Neural cell (in vitro differentiated cells): ENCODE results near the gene NUP210. TPM values are rescaled to one million over a fixed set of nuclear protein-coding genes. Genes with fewer than 3 reads are reported as not detected.

ENCODE experiments used
- H2AFZ ChIP-seq: fragments of 200-600, 300-800 bp; sonication (generic), shearing (Covaris generic); 2 replicates; pipeline ENCODE4 v1.6.0; 2014; ENCODE audit warnings: low read depth, mild to moderate bottlenecking, antibody characterized with exemption, low read length, moderate library complexity
- H3F3A ChIP-seq: fragments of 200-600 bp; shearing (Covaris generic); 2 replicates; pipeline ENCODE4 v1.6.1; 2016; ENCODE audit warnings: mild to moderate bottlenecking, moderate library complexity, mixed read lengths, antibody characterized with exemption, low read length; ENCODE audit not compliant: insufficient read depth, poor library complexity, severe bottlenecking
- H3K27ac ChIP-seq: fragments of 200-600, 300-800 bp; sonication (generic), shearing (Covaris generic); 2 replicates; pipeline ENCODE4 v1.5.1; 2014; ENCODE audit warnings: mild to moderate bottlenecking, low read length, moderate library complexity
- H3K27me3 ChIP-seq: fragments of 300-800, 200-600 bp; sonication (generic), shearing (Covaris generic); 2 replicates; pipeline ENCODE4 v1.6.0; 2014; ENCODE audit warnings: mild to moderate bottlenecking, low read depth, low read length, moderate library complexity; ENCODE audit not compliant: insufficient read depth
- H3K36me3 ChIP-seq: fragments of 300-800, 200-600 bp; sonication (generic), shearing (Covaris generic); 2 replicates; pipeline ENCODE4 v1.5.1; 2014; ENCODE audit warnings: mild to moderate bottlenecking, antibody characterized with exemption, low read length, moderate library complexity; ENCODE audit not compliant: insufficient read depth
- H3K4me2 ChIP-seq: fragments of 300-800, 200-600 bp; sonication (generic), shearing (Covaris generic); 2 replicates; pipeline ENCODE4 v1.6.0; 2014; ENCODE audit warnings: mild to moderate bottlenecking, low read length
- H3K4me3 ChIP-seq: fragments of 300-800, 200-600 bp; sonication (generic), shearing (Covaris generic); 2 replicates; pipeline ENCODE4 v1.5.1; 2014; ENCODE audit warnings: mild to moderate bottlenecking, low read length, moderate library complexity
- H3K79me2 ChIP-seq: fragments of 200-600 bp; shearing (Covaris generic); replicated peaks from 2 replicates; pipeline ENCODE4 v1.6.0; 2014; ENCODE audit warnings: mild to moderate bottlenecking, low read length, moderate library complexity; ENCODE audit not compliant: insufficient read depth
- H3K9ac ChIP-seq: fragments of 300-800, 200-600 bp; sonication (generic), shearing (Covaris generic); 2 replicates; pipeline ENCODE4 v1.6.1; 2016; ENCODE audit warnings: mild to moderate bottlenecking, low read length, mixed read lengths
- H3K9me2 ChIP-seq: fragments of 200-600 bp; shearing (Covaris generic); 2 replicates; pipeline ENCODE4 v1.6.1; 2016; ENCODE audit warnings: mild to moderate bottlenecking, low read length, mixed read lengths; ENCODE audit not compliant: insufficient read depth
- H3K9me3 ChIP-seq: fragments of 200-600, 300-800 bp; sonication (generic), shearing (Covaris generic); 2 replicates; pipeline ENCODE4 v1.6.1; 2016; ENCODE audit warnings: mild to moderate bottlenecking, mixed run types, low read length, moderate library complexity, mixed read lengths
- H4K20me1 ChIP-seq: fragments of 200-600 bp; shearing (Covaris generic); 2 replicates; pipeline ENCODE4 v1.6.1; 2016; ENCODE audit warnings: mild to moderate bottlenecking, mixed run types; ENCODE audit not compliant: insufficient read depth
- EP300 ChIP-seq: fragments of 450-650 bp; conservative IDR thresholded peaks from 2 replicates; pipeline ENCODE4 v1.6.1; 2014; ENCODE audit warnings: antibody characterized with exemption, mild to moderate bottlenecking, moderate library complexity; ENCODE audit not compliant: poor library complexity, severe bottlenecking
- EZH2 ChIP-seq: fragments of 200-600, 300-800 bp; shearing (Covaris generic), sonication (generic); IDR thresholded peaks from 2 replicates; pipeline ENCODE4 v1.6.1; 2014; ENCODE audit warnings: antibody characterized with exemption, low read length, borderline replicate concordance, mild to moderate bottlenecking; ENCODE audit not compliant: insufficient read depth, poor library complexity, severe bottlenecking
- MXI1 ChIP-seq: fragments of 450-650 bp; conservative IDR thresholded peaks from 2 replicates; pipeline ENCODE4 v1.6.1; 2014; ENCODE audit warnings: antibody characterized with exemption, mild to moderate bottlenecking; ENCODE audit not compliant: poor library complexity, severe bottlenecking
- POLR2AphosphoS5 ChIP-seq: IDR thresholded peaks from 2 replicates; pipeline ENCODE4 v1.6.1; 2012
- RAD21 ChIP-seq: fragments of 450-650 bp; conservative IDR thresholded peaks from 2 replicates; pipeline ENCODE4 v1.6.1; 2014; ENCODE audit warnings: antibody characterized with exemption, mild to moderate bottlenecking, moderate library complexity
- SMC3 ChIP-seq: fragments of 450-650 bp; conservative IDR thresholded peaks from 2 replicates; pipeline ENCODE4 v1.6.1; 2014; ENCODE audit warnings: antibody characterized with exemption, mild to moderate bottlenecking, moderate library complexity; ENCODE audit not compliant: poor library complexity
- TAF1 ChIP-seq: IDR thresholded peaks from 2 replicates; pipeline ENCODE4 v1.6.1; 2012; ENCODE audit warnings: low read depth
- polyA plus RNA-seq: library from polyadenylated mRNA; depleted of rRNA; stranded (reverse); fragments of >200 nt; gene quantifications from 2 replicates; pipeline ENCODE4 v1.2.3, GENCODE V29; 2014
- TF ChIP-seq, protein P1 (sequence below): IDR thresholded peaks from 2 replicates; pipeline ENCODE4 v1.6.1; 2012; ENCODE audit warnings: borderline replicate concordance
- TF ChIP-seq, protein P2 (sequence below): fragments of 450-650 bp; IDR thresholded peaks from 2 replicates; pipeline ENCODE4 v1.5.1; 2014; ENCODE audit warnings: antibody characterized with exemption, mild to moderate bottlenecking, moderate library complexity; ENCODE audit not compliant: poor library complexity, severe bottlenecking

Gene NUP210
- polyA plus RNA-seq, 1 donor from 2014 or later = 8.2 TPM

DNA sequence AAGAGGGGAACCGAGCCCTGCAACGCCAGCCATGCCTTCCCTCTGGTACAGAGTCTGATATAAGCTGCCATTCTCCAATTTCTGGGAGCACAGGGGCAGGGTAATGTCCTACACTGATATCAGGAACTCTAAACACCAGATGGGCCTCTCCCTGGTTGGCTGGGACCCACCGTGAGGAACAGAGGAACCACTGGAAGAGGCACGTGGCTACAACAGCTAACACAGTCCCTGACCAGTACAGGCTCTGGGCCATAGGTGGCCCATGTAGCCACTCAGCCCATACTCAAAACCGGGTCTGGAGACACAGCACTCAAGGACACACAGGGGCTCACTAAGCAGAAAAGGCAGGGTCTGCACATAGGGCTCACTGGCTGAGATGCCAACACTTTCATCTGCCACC, 13.9 kb downstream of the NUP210 start:
- no peak for TF ChIP-seq EP300
- TF ChIP-seq TAF1 = no peak
- TF ChIP-seq, protein P1, sequence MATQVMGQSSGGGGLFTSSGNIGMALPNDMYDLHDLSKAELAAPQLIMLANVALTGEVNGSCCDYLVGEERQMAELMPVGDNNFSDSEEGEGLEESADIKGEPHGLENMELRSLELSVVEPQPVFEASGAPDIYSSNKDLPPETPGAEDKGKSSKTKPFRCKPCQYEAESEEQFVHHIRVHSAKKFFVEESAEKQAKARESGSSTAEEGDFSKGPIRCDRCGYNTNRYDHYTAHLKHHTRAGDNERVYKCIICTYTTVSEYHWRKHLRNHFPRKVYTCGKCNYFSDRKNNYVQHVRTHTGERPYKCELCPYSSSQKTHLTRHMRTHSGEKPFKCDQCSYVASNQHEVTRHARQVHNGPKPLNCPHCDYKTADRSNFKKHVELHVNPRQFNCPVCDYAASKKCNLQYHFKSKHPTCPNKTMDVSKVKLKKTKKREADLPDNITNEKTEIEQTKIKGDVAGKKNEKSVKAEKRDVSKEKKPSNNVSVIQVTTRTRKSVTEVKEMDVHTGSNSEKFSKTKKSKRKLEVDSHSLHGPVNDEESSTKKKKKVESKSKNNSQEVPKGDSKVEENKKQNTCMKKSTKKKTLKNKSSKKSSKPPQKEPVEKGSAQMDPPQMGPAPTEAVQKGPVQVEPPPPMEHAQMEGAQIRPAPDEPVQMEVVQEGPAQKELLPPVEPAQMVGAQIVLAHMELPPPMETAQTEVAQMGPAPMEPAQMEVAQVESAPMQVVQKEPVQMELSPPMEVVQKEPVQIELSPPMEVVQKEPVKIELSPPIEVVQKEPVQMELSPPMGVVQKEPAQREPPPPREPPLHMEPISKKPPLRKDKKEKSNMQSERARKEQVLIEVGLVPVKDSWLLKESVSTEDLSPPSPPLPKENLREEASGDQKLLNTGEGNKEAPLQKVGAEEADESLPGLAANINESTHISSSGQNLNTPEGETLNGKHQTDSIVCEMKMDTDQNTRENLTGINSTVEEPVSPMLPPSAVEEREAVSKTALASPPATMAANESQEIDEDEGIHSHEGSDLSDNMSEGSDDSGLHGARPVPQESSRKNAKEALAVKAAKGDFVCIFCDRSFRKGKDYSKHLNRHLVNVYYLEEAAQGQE = no peak
- TF ChIP-seq RAD21 = no peak
- TF ChIP-seq POLR2AphosphoS5 = no peak
- no peak for TF ChIP-seq MXI1
- TF ChIP-seq EZH2 = no peak
- no peak for TF ChIP-seq SMC3
- TF ChIP-seq, protein P2, sequence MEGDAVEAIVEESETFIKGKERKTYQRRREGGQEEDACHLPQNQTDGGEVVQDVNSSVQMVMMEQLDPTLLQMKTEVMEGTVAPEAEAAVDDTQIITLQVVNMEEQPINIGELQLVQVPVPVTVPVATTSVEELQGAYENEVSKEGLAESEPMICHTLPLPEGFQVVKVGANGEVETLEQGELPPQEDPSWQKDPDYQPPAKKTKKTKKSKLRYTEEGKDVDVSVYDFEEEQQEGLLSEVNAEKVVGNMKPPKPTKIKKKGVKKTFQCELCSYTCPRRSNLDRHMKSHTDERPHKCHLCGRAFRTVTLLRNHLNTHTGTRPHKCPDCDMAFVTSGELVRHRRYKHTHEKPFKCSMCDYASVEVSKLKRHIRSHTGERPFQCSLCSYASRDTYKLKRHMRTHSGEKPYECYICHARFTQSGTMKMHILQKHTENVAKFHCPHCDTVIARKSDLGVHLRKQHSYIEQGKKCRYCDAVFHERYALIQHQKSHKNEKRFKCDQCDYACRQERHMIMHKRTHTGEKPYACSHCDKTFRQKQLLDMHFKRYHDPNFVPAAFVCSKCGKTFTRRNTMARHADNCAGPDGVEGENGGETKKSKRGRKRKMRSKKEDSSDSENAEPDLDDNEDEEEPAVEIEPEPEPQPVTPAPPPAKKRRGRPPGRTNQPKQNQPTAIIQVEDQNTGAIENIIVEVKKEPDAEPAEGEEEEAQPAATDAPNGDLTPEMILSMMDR = no peak
- Histone ChIP-seq H2AFZ (no peak overlapping the region), H3K27ac (no peak overlapping the region)

GRCh38 chr3:13405614-13406013, 14.5 kb downstream of the NUP210 start:
- no peak overlapping the region for H3K4me2 ChIP-seq
- H3K79me2 ChIP-seq = peaks cover 3% of the 10 kb centered on the region
- no peaks in the 10 kb centered on the region for H3F3A ChIP-seq
- H4K20me1 ChIP-seq = no peaks in the 10 kb centered on the region
- no peaks in the 10 kb centered on the region for H3K9me2 ChIP-seq
- no peak overlapping the region for H3K27ac ChIP-seq
- no peak overlapping the region for H3K9ac ChIP-seq
- no peak overlapping the region for H3K4me3 ChIP-seq
- peaks cover 9% of the 10 kb centered on the region for H3K9me3 ChIP-seq
- no peaks in the 10 kb centered on the region for H3K36me3 ChIP-seq
- TF ChIP-seq, protein P1 = no peak
- no peak overlapping the region for H2AFZ ChIP-seq
- no peaks in the 10 kb centered on the region for H3K27me3 ChIP-seq

More for the DNA sequence above, 13.9 kb downstream of the NUP210 start:
- Histone ChIP-seq H3K79me2 (peaks cover 2% of the 10 kb centered on the region), H3K9me3 (peaks cover 9% of the 10 kb centered on the region), H3K36me3 (no peaks in the 10 kb centered on the region), H3F3A (no peaks in the 10 kb centered on the region), H3K9me2 (no peaks in the 10 kb centered on the region), H3K4me2 (no peak overlapping the region), H3K27me3 (no peaks in the 10 kb centered on the region), H4K20me1 (no peaks in the 10 kb centered on the region), H3K4me3 (no peak overlapping the region), H3K9ac (no peak overlapping the region)
